NCI-H1694 (cell line): Measurements from ENCODE around the gene PCDHA3.
A peak's percentile ranks its signal among the peaks of the same experiment; 100 is the strongest.
"Not testable (repeated sequence)": the region's sequence is repeated elsewhere in the genome, so short reads cannot be mapped to it uniquely, and the experiment has no call there.

Experiments used
- DNase-seq: peaks from one replicate; lab custom pipeline; 2025; lab: John Stamatoyannopoulos, UW

The PCDHA3 gene

GRCh38 chr5:140821375-140822280, 20.8 kb downstream of the PCDHA3 start, which contains the start of gene PCDHA5:
Gene PCDHA5, plus strand, starts transcription at chr5:140821613.
- no peak for DNase-seq

- DNase-seq: no peak
These were observed 21.4 kb downstream of the PCDHA3 start for GRCh38 chr5:140822281-140822629.

- not testable (repeated sequence) for DNase-seq
These were observed 22.1 kb downstream of the PCDHA3 start for GRCh38 chr5:140822969-140823368.

DNA sequence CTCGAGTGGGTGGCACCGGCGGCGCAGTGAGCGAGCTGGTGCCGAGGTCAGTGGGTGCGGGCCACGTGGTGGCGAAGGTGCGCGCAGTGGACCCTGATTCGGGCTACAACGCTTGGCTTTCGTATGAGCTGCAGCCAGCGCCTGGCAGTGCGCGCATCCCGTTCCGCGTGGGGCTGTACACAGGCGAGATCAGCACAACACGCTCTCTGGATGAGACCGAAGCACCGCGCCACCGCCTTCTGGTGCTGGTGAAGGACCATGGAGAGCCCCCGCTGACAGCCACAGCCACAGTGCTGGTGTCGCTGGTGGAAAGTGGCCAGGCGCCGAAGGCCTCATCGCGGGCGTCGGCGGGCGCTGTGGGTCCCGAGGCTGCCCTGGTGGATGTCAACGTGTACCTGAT, 22.6 kb downstream of the PCDHA3 start:
- no peak for DNase-seq

DNA sequence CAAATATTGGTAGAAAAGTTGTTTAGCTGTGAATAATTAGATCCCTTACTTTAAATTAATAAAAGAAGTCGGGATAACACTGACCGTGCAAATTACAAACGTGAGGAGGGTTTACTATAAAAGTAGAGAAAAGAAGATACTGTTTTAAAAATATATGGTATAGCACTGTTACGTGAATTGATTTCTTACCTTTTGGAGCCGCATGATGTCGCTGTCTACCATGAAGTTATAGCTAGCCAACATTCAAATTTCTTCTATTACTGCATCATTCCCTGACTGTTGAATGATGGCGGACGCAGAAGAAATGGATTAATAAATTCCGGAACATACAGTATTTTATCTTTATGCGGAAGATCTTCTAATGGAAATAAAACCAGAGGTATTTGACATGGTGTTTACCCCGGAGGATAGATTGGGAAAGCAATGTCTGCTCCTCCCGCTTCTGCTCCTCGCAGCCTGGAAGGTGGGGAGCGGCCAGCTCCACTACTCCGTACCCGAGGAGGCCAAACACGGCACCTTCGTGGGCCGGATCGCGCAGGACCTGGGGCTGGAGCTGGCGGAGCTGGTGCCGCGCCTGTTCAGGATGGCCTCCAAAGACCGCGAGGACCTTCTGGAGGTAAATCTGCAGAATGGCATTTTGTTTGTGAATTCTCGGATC, 27.0 kb downstream of the PCDHA3 start, which contains the start of gene PCDHA6:
PCDHA6 (plus strand) TSS at position 257 of the 658 bp plus-strand sequence; CDS start at position 389, 132 bp downstream.
- no peak for DNase-seq

DNA sequence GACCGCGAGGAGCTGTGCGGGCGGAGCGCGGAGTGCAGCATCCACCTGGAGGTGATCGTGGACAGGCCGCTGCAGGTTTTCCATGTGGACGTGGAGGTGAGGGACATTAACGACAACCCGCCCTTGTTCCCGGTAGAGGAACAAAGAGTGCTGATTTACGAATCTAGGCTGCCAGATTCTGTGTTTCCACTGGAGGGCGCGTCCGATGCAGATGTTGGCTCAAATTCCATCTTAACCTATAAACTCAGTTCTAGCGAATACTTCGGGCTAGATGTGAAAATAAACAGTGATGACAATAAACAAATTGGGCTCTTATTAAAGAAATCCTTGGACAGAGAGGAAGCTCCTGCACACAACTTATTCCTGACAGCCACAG, 27.5 kb downstream of the PCDHA3 start:
- no peak for DNase-seq

- not testable (repeated sequence) for DNase-seq
These were observed 28.9 kb downstream of the PCDHA3 start for GRCh38 chr5:140829511-140830501.

DNA sequence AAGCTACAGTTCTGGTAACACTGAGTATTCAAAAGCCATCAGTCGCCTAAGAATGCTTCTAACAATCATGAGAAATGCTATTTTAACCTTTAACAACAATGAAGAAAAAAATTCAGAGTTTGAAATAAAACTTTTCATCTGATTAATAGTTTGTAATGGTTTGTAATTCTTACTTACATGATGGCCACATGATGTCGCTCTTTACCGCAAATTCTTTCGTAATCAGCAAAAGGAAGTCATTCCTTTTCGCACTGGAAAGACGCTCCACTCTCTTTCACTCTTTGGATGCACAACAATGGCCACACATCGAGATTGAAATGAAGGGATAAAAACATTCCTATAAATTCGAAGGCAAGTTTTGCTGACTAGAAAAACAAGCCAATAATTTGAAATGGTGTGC, 33.1 kb downstream of the PCDHA3 start, which contains the start of gene PCDHA7:
PCDHA7 (plus strand) TSS at position 277 of the 400 bp plus-strand sequence; CDS start at position 392, 115 bp downstream.
- no peak for DNase-seq

GRCh38 chr5:140834439-140835008, 33.7 kb downstream of the PCDHA3 start:
- not testable (repeated sequence) for DNase-seq

- no peak for DNase-seq
These were observed 35.0 kb downstream of the PCDHA3 start for GRCh38 chr5:140835622-140836510.

DNA sequence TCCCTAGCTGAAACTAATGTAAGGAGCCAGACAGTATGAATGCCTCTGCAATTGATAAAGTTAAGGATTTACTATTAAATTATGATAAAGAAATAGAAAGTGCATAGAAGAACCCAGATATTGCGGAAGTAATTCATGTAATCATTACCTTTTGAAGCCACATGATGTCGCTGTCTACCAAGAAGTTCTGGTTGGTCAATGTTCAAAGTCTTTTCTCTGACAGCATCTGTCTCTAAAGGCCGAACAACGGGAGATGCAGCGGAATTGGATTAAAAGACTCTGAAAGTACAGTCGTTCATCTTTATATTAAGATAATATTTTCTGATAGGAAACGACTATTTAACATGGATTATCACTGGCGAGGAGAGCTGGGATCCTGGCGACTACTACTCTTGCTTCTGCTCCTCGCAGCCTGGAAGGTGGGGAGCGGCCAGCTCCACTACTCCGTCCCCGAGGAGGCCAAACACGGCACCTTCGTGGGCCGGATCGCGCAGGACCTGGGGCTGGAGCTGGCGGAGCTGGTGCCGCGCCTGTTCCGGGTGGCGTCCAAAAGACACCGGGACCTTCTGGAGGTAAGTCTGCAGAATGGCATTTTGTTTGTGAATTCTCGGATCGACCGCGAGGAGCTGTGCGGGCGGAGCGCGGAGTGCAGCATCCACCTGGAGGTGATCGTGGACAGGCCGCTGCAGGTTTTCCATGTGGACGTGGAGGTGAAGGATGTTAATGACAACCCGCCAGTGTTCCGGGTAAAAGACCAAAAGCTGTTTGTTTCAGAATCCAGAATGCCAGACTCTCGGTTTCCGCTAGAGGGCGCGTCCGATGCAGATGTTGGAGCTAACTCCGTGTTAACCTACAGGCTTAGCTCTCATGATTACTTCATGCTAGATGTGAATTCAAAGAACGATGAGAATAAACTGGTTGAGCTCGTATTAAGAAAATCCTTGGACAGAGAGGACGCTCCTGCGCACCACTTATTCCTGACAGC, 40.4 kb downstream of the PCDHA3 start, which contains the start of gene PCDHA8:
PCDHA8 (plus strand) TSS at position 210 of the 985 bp plus-strand sequence; CDS start at position 345, 135 bp downstream.
- DNase-seq: peak; percentile 38

DNA sequence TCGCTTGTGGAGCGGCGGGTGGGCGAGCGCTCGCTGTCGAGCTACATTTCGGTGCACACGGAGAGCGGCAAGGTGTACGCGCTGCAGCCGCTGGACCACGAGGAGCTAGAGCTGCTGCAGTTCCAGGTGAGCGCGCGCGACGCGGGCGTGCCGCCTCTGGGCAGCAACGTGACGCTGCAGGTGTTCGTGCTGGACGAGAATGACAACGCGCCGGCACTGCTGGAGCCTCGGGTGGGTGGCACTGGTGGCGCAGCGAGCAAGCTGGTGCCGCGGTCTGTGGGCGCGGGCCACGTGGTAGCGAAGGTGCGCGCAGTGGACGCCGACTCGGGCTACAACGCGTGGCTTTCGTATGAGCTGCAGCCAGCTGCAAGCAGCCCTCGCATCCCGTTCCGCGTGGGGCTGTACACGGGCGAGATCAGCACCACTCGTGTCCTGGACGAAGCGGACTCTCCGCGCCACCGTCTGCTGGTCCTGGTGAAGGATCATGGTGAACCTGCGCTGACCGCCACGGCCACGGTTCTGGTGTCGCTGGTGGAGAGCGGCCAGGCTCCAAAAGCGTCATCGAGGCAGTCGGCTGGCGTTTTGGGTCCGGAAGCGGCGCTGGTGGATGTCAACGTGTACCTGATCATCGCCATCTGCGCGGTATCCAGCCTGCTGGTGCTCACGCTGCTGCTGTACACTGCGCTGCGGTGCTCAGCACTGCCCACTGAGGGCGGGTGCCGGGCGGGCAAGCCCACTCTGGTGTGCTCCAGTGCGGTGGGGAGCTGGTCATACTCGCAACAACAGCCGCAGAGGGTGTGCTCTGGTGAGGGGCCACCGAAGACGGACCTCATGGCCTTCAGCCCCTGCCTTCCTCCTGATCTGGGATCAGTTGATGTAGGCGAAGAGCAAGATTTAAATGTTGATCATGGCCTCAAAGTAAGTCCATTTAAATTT, 42.2 kb downstream of the PCDHA3 start:
- DNase-seq: no peak

DNA sequence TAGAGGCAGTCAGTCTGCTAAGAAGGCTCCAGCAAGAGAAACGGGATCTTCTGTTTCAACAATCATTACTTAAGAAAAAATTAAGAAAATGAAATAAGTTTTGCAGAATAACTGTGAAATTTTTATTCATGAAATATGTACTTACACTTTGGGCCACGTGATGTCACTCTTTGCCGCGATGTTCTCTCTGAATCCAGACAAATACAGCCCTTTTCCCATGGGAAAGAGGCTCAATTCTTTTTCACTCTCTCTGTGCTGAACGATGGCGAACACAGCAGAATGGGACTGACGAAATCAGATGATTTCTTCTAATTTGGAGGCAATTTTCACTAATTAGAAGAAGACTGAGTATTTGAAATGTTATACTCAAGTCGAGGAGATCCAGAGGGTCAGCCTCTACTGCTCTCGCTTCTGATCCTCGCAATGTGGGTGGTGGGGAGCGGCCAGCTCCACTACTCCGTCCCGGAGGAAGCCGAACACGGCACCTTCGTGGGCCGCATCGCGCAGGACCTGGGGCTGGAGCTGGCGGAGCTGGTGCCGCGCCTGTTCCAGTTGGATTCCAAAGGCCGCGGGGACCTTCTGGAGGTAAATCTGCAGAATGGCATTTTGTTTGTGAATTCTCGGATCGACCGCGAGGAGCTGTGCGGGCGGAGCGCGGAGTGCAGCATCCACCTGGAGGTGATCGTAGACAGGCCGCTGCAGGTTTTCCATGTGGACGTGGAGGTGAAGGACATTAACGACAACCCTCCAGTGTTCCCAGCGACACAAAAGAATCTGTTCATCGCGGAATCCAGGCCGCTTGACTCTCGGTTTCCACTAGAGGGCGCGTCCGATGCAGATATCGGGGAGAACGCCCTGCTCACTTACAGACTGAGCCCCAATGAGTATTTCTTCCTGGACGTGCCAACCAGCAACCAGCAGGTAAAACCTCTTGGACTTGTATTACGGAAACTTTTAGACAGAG, 47.6 kb downstream of the PCDHA3 start, which contains the start of gene PCDHA9:
PCDHA9 (plus strand) TSS at position 244 of the 964 bp plus-strand sequence; CDS start at position 358, 114 bp downstream.
- DNase-seq: not testable (repeated sequence)

DNA sequence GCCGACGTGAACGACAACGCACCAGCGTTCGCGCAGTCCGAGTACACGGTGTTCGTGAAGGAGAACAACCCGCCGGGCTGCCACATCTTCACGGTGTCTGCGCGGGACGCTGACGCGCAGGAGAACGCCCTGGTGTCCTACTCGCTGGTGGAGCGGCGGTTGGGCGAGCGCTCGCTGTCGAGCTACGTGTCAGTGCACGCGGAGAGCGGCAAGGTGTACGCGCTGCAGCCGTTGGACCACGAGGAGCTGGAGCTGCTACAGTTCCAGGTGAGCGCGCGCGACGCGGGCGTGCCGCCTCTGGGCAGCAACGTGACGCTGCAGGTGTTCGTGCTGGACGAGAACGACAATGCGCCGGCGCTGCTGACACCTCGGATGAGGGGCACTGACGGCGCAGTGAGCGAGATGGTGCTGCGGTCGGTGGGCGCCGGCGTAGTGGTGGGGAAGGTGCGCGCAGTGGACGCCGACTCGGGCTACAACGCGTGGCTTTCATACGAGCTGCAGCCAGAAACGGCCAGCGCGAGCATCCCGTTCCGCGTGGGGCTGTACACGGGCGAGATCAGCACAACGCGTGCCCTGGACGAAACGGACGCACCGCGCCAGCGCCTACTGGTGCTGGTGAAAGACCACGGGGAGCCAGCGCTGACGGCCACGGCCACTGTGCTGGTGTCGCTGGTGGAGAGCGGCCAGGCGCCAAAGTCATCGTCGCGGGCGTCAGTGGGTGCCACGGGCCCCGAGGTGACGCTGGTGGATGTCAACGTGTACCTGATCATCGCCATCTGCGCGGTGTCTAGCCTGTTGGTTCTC, 49.2 kb downstream of the PCDHA3 start:
- DNase-seq: not testable (repeated sequence)
